Endothelial cell of umbilical vein (primary cell): ENCODE measurements around the gene DOCK8. TPM values are rescaled to one million over a fixed set of nuclear protein-coding genes. Genes with fewer than 3 reads are reported as not detected.

Experiments
- BruUV-seq: library from RNA; stranded (reverse); fragments of 400-500 nt; replicated peaks from 2 replicates; lab custom pipeline; 2021; lab: Mats Ljungman, UMichigan
- CTCF ChIA-PET: fragments of 300-600, 350-600 bp; sonication (Branson Sonifier 250); formaldehyde crosslinking; loops from one replicate; lab custom pipeline; 2021; ENCODE audit warnings: antibody characterized with exemption, inconsistent platforms; lab: Charles Lee
- POLR2A ChIA-PET: fragments of 300-600, 350-600 bp; sonication (Branson Sonifier 250); formaldehyde crosslinking; loops from one replicate; lab custom pipeline; 2021; ENCODE audit warnings: antibody characterized with exemption, inconsistent platforms; lab: Charles Lee
- DNase-seq: peaks from one replicate; pipeline ENCODE4 v3.0.0-alpha.2; 2011; ENCODE audit warnings: low read depth, low spot score
- FAIRE-seq: peaks from 2 replicates; lab custom pipeline; 2011; peaks lifted over from hg19 to GRCh38; lab: Jason Lieb, UNC
- H2AFZ ChIP-seq: 2 replicates; pipeline ENCODE4 v1.6.0; 2012; ENCODE audit warnings: low read depth, low read length, control low read depth, inconsistent platforms
- H3K27ac ChIP-seq: 2 replicates; pipeline ENCODE4 v1.5.1; 2011; ENCODE audit warnings: low read depth, mild to moderate bottlenecking, control low read depth, low read length, moderate library complexity; ENCODE audit not compliant: insufficient read depth
- H3K27me3 ChIP-seq, 2 experiments: 2 replicates each; pipeline versions ENCODE4 v1.6.0 to v1.6.1; 2011; ENCODE audit warnings: low read length in 2 of 2, mixed read lengths in 1 of 2; ENCODE audit not compliant: control insufficient read depth in 2 of 2, insufficient read depth in 2 of 2
- H3K36me3 ChIP-seq, 2 experiments: 2 replicates in 1 of 2; 3 replicates in 1 of 2; pipeline ENCODE4 v1.5.1; 2011; ENCODE audit warnings: low read length in 2 of 2, mild to moderate bottlenecking in 1 of 2, moderate library complexity in 1 of 2; ENCODE audit not compliant: control insufficient read depth in 2 of 2, insufficient read depth in 2 of 2; ENCODE audit errors: extremely low read depth in 1 of 2
- H3K4me1 ChIP-seq: 3 replicates; pipeline ENCODE4 v1.5.1; 2011; ENCODE audit warnings: mild to moderate bottlenecking, low read length; ENCODE audit not compliant: control insufficient read depth, insufficient read depth; ENCODE audit errors: extremely low read depth
- H3K4me2 ChIP-seq: 2 replicates; pipeline ENCODE4 v1.6.1; 2011; ENCODE audit warnings: low read length, control low read depth, mixed read lengths; ENCODE audit not compliant: insufficient read depth
- H3K4me3 ChIP-seq, 3 experiments: fragments of 200-600 bp in 1 of 3; sonication (generic), shearing (Covaris generic) in 1 of 3; replicated peaks in 1 of 3; 2 replicates each; pipeline ENCODE4 v1.5.1; 2011 to 2016; ENCODE audit warnings: control low read depth in 3 of 3, low read length in 3 of 3, mild to moderate bottlenecking in 2 of 3, inconsistent platforms in 1 of 3, low read depth in 1 of 3, moderate library complexity in 1 of 3; ENCODE audit not compliant: insufficient read depth in 1 of 3
- H3K79me2 ChIP-seq: 2 replicates; pipeline ENCODE4 v1.6.0; 2012; ENCODE audit warnings: low read length, inconsistent platforms; ENCODE audit not compliant: control insufficient read depth, insufficient read depth
- H3K9ac ChIP-seq: replicated peaks from 2 replicates; pipeline ENCODE3; 2011; ENCODE audit warnings: low read length, control low read depth; ENCODE audit not compliant: insufficient read depth; ENCODE audit errors: extremely low read depth
- H3K9me1 ChIP-seq: replicated peaks from 3 replicates; pipeline ENCODE4 v1.6.0; 2011; ENCODE audit warnings: mild to moderate bottlenecking, low read length; ENCODE audit not compliant: control insufficient read depth, insufficient read depth; ENCODE audit errors: extremely low read depth
- H3K9me3 ChIP-seq: replicated peaks from 2 replicates; pipeline ENCODE4 v1.5.1; 2012; ENCODE audit warnings: low read length, inconsistent platforms; ENCODE audit not compliant: control insufficient read depth, insufficient read depth
- H4K20me1 ChIP-seq: replicated peaks from 2 replicates; pipeline ENCODE3; 2011; ENCODE audit warnings: mild to moderate bottlenecking, low read length; ENCODE audit not compliant: control insufficient read depth, insufficient read depth; ENCODE audit errors: extremely low read depth
- CTCF ChIP-seq, 2 donors: IDR thresholded peaks; 1 replicate in 1 of 2; 2 replicates in 1 of 2; pipeline ENCODE4 v1.5.1; 2011; ENCODE audit warnings: low read length in 2 of 2, mild to moderate bottlenecking in 2 of 2, moderate library complexity in 2 of 2, control low read depth in 1 of 2, inconsistent platforms in 1 of 2, low read depth in 1 of 2; ENCODE audit not compliant: insufficient read depth in 1 of 2; ENCODE audit errors: extremely low read depth in 1 of 2
- EZH2 ChIP-seq: IDR thresholded peaks from 2 replicates; pipeline ENCODE4 v1.6.1; 2012; ENCODE audit warnings: borderline replicate concordance, low read depth, mild to moderate bottlenecking, moderate library complexity, low read length, inconsistent platforms; ENCODE audit not compliant: severe bottlenecking
- FOS ChIP-seq: IDR thresholded peaks from 2 replicates; pipeline ENCODE4 v1.6.1; 2011; ENCODE audit warnings: mild to moderate bottlenecking, low read length, moderate library complexity, borderline replicate concordance; ENCODE audit not compliant: insufficient read depth
- GATA2 ChIP-seq: IDR thresholded peaks from 2 replicates; pipeline ENCODE4 v1.7.0; 2011; ENCODE audit warnings: low read depth, mild to moderate bottlenecking, moderate library complexity, mixed read lengths, low read length; ENCODE audit not compliant: insufficient read length, insufficient read depth
- JUN ChIP-seq: IDR thresholded peaks from 2 replicates; pipeline ENCODE4 v1.6.1; 2011; ENCODE audit warnings: borderline replicate concordance, low read depth; ENCODE audit not compliant: insufficient read length, insufficient read depth
- MAX ChIP-seq: IDR thresholded peaks from 2 replicates; pipeline ENCODE4 v1.6.1; 2011; ENCODE audit not compliant: insufficient read depth, insufficient read length
- MYC ChIP-seq: IDR thresholded peaks from one replicate; pipeline ENCODE4 v1.6.1; 2011; ENCODE audit warnings: mild to moderate bottlenecking, low read depth, low read length
- POLR2A ChIP-seq: IDR thresholded peaks from 2 replicates; pipeline ENCODE4 v1.6.1; 2012; ENCODE audit warnings: low read depth, mild to moderate bottlenecking, control low read depth, low read length
- POLR2AphosphoS5 ChIP-seq: IDR thresholded peaks from 2 replicates; pipeline ENCODE4 v1.6.1; 2012; ENCODE audit warnings: low read depth, mild to moderate bottlenecking, control low read depth, low read length, moderate library complexity; ENCODE audit not compliant: insufficient read depth
- dilution Hi-C: fragments of 300-500 bp; cut with MboI; formaldehyde crosslinking; loops from one replicate; pipeline ENCODE4 v1.15.0; 2019; ENCODE audit warnings: low sequenced_read_pairs; ENCODE audit not compliant: extremely low pct_ligation_motif_present
- intact Hi-C: fragments of 100-400 bp; cut with micrococcal nuclease; formaldehyde crosslinking; loops from one replicate; pipeline ENCODE4 v1.10.0; 2022
- polyA plus RNA-seq, 4 experiments: library from polyadenylated mRNA; depleted of rRNA in 3 of 4; stranded (reverse) in 3 of 4; unstranded in 1 of 4; fragments of >200 nt; gene quantifications; 2 replicates each; pipeline versions ENCODE4 v1.2.1 to v1.2.3, GENCODE V29; 2011 to 2012; ENCODE audit warnings: missing spikeins in 1 of 4
- total RNA-seq: library from RNA; stranded (reverse); gene quantifications from 2 replicates; pipeline ENCODE4 v1.2.3, GENCODE V29; 2021

DOCK8 gene
- total and polyA plus RNA-seq, 2 donors (not counting 3 experiments of a cell fraction or from before 2014, with no cell fraction given) = 0.54 to 1.3 TPM

DNA sequence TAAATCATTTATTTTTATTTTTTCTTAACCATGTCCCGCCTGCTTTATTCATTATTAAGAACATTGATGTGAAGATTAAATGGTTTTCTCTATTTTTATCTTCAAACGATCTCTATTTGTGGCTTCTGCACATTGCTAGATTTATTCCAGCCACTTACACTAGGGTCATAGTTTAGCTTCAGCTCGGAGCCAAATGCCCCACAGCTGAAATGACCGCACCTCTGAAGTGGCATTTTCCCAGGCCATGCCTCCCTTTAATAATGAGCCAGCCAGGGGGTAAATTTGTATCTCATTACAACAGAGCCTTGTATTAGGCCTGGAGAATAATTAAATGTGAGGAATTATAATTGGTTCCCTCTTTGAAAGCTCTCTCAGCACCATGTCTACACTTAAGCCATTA, 89.4 kb downstream of the DOCK8 start:
- BruUV-seq = no TSS peak
- ChIA-PET POLR2A (no interaction called here), CTCF (interaction anchor here (1.6 kb wide), 2 partner anchors 11 to 12 kb away, joined by 4 to 6 read pairs; no protein-coding TSS in a partner anchor)
- FAIRE-seq (no peak), DNase-seq (no peak)
- no peak overlapping the region for H3K9ac ChIP-seq
- H3K36me3 ChIP-seq = no peaks in the 10 kb centered on the region
- intact Hi-C loops = no loop called here
- dilution Hi-C loops = no loop called here
- H3K27me3 ChIP-seq = no peaks in the 10 kb centered on the region
- no peak overlapping the region for H3K4me2 ChIP-seq
- no peaks in the 10 kb centered on the region for H3K9me3 ChIP-seq
- no peaks in the 10 kb centered on the region for H3K4me1 ChIP-seq
- no peak overlapping the region for H3K4me3 ChIP-seq
- TF ChIP-seq FOS = no peak
- TF ChIP-seq CTCF (IDR thresholded peaks at IDR 0.05; ENCODE audit: extremely low read depth in 1 of 2, insufficient read depth in 1 of 2, low read depth in 1 of 2, low read length in 2 of 2) = no peak
- no peak for TF ChIP-seq JUN
- no peak for TF ChIP-seq MYC
- no peak for TF ChIP-seq POLR2A
- no peak for TF ChIP-seq GATA2
- TF ChIP-seq POLR2AphosphoS5 = no peak
- TF ChIP-seq EZH2 = no peak
- no peak for TF ChIP-seq MAX
- H2AFZ ChIP-seq = no peak overlapping the region
- H3K9me1 ChIP-seq = no peaks in the 10 kb centered on the region
- H4K20me1 ChIP-seq = no peaks in the 10 kb centered on the region
- no peaks in the 10 kb centered on the region for H3K79me2 ChIP-seq
- no peak overlapping the region for H3K27ac ChIP-seq
